H9 (cell line): ENCODE results near the gene CDH4. TPM values are rescaled to one million over a fixed set of nuclear protein-coding genes. Genes with fewer than 3 reads are reported as not detected.

Source experiments
- DNase-seq: peaks from one replicate; pipeline ENCODE4 v3.0.0-alpha.2; 2017
- H2AFZ ChIP-seq: one replicate; pipeline ENCODE4 v1.6.1; 2013; ENCODE audit warnings: mild to moderate bottlenecking, low read length, control low read depth, moderate library complexity
- H2AK5ac ChIP-seq: 2 replicates; pipeline ENCODE4 v1.6.1; 2013; ENCODE audit warnings: low read length, control low read depth, mixed read lengths; ENCODE audit not compliant: insufficient read length
- H2BK120ac ChIP-seq: one replicate; pipeline ENCODE4 v1.6.1; 2013; ENCODE audit warnings: low read depth, mild to moderate bottlenecking, low read length, control low read depth, inconsistent platforms; ENCODE audit not compliant: poor library complexity, severe bottlenecking
- H2BK12ac ChIP-seq: 2 replicates; pipeline ENCODE4 v1.6.1; 2013; ENCODE audit warnings: low read length, control low read depth, mixed read lengths, low read depth; ENCODE audit not compliant: insufficient read length
- H2BK15ac ChIP-seq: 2 replicates; pipeline ENCODE4 v1.6.1; 2013; ENCODE audit warnings: low read depth, low read length, control low read depth
- H2BK20ac ChIP-seq: one replicate; pipeline ENCODE4 v1.6.1; 2013; ENCODE audit warnings: low read depth, mild to moderate bottlenecking, low read length, control low read depth, inconsistent platforms; ENCODE audit not compliant: poor library complexity, severe bottlenecking
- H2BK5ac ChIP-seq: 2 replicates; pipeline ENCODE4 v1.6.1; 2013; ENCODE audit warnings: low read length, control low read depth, mixed read lengths; ENCODE audit not compliant: insufficient read length
- H3K14ac ChIP-seq: 2 replicates; pipeline ENCODE4 v1.6.1; 2013; ENCODE audit warnings: low read length, control low read depth; ENCODE audit not compliant: insufficient read depth
- H3K18ac ChIP-seq: 2 replicates; pipeline ENCODE4 v1.6.1; 2013; ENCODE audit warnings: low read depth, mild to moderate bottlenecking, mixed read lengths, low read length, control low read depth; ENCODE audit not compliant: insufficient read length
- H3K23ac ChIP-seq: 2 replicates; pipeline ENCODE4 v1.6.1; 2013; ENCODE audit warnings: low read length, control low read depth, mixed read lengths, low read depth; ENCODE audit not compliant: insufficient read length
- H3K23me2 ChIP-seq: 2 replicates; pipeline ENCODE4 v1.6.1; 2013; ENCODE audit warnings: low read depth, mild to moderate bottlenecking, mixed read lengths, low read length, control low read depth; ENCODE audit not compliant: insufficient read length, poor library complexity, severe bottlenecking
- H3K27ac ChIP-seq: 2 replicates; pipeline ENCODE4 v1.5.1; 2013; ENCODE audit warnings: low read length, control low read depth, mixed read lengths, low read depth; ENCODE audit not compliant: insufficient read length
- H3K27me3 ChIP-seq: 2 replicates; pipeline ENCODE4 v1.6.1; 2013; ENCODE audit warnings: low read length, control low read depth, inconsistent platforms; ENCODE audit not compliant: insufficient read depth
- H3K4ac ChIP-seq: 2 replicates; pipeline ENCODE4 v1.6.1; 2013; ENCODE audit warnings: low read depth, mild to moderate bottlenecking, control low read depth, inconsistent platforms, low read length, moderate library complexity
- H3K4me1 ChIP-seq: 2 replicates; pipeline ENCODE4 v1.6.1; 2013; ENCODE audit warnings: low read length, control low read depth, inconsistent platforms; ENCODE audit not compliant: insufficient read depth
- H3K4me2 ChIP-seq: 2 replicates; pipeline ENCODE4 v1.6.1; 2013; ENCODE audit warnings: low read length, control low read depth, mixed read lengths; ENCODE audit not compliant: insufficient read length, insufficient read depth
- H3K56ac ChIP-seq: 2 replicates; pipeline ENCODE4 v1.6.1; 2013; ENCODE audit warnings: low read depth, mild to moderate bottlenecking, mixed read lengths, low read length, control low read depth; ENCODE audit not compliant: insufficient read length
- H3K79me1 ChIP-seq: 2 replicates; pipeline ENCODE4 v1.6.1; 2013; ENCODE audit warnings: low read depth, mild to moderate bottlenecking, moderate library complexity, low read length, control low read depth, inconsistent platforms; ENCODE audit not compliant: insufficient read depth, poor library complexity, severe bottlenecking
- H3K79me2 ChIP-seq: 2 replicates; pipeline ENCODE4 v1.6.1; 2013; ENCODE audit warnings: low read length, control low read depth, inconsistent platforms; ENCODE audit not compliant: insufficient read depth
- H3K9ac ChIP-seq: 2 replicates; pipeline ENCODE4 v1.6.1; 2013; ENCODE audit warnings: low read length, control low read depth, mixed read lengths; ENCODE audit not compliant: insufficient read length; ENCODE audit errors: extremely low read depth
- H3K9me3 ChIP-seq: one replicate; pipeline ENCODE4 v1.6.1; 2013; ENCODE audit warnings: low read depth, low read length, inconsistent platforms; ENCODE audit not compliant: control insufficient read depth
- H3T11ph ChIP-seq: one replicate; pipeline ENCODE4 v1.6.1; 2013; ENCODE audit warnings: mild to moderate bottlenecking, low read length, control low read depth, inconsistent platforms
- H4K20me1 ChIP-seq: one replicate; pipeline ENCODE4 v1.6.1; 2013; ENCODE audit not compliant: control insufficient read depth, insufficient read length, insufficient read depth
- H4K5ac ChIP-seq: 2 replicates; pipeline ENCODE4 v1.6.1; 2013; ENCODE audit warnings: low read depth, mild to moderate bottlenecking, mixed read lengths, low read length, control low read depth; ENCODE audit not compliant: insufficient read length
- H4K8ac ChIP-seq: replicated peaks from 2 replicates; pipeline ENCODE4 v1.6.1; 2013; ENCODE audit warnings: low read length, control low read depth, mixed read lengths, low read depth; ENCODE audit not compliant: insufficient read length
- H4K91ac ChIP-seq: 2 replicates; pipeline ENCODE4 v1.6.1; 2013; ENCODE audit warnings: low read depth, mild to moderate bottlenecking, moderate library complexity, mixed read lengths, low read length, control low read depth; ENCODE audit not compliant: insufficient read length
- H3K27ac Mint-ChIP-seq, 3 experiments: 2 replicates in 2 of 3; 3 replicates in 1 of 3; pipeline ENCODE4 v1.8.0; 2020 to 2021; ENCODE audit warnings: mixed read lengths in 3 of 3, mild to moderate bottlenecking in 1 of 3, moderate library complexity in 1 of 3
- H3K27me3 Mint-ChIP-seq: 2 replicates; pipeline ENCODE4 v1.8.0; 2021; ENCODE audit warnings: low read depth, mild to moderate bottlenecking, moderate library complexity, mixed read lengths
- H3K36me3 Mint-ChIP-seq, 3 experiments: 2 replicates in 2 of 3; 3 replicates in 1 of 3; pipeline ENCODE4 v1.8.0; 2020 to 2021; ENCODE audit warnings: low read depth in 3 of 3, mixed read lengths in 3 of 3; ENCODE audit not compliant: insufficient read depth in 1 of 3
- H3K4me1 Mint-ChIP-seq, 2 experiments: 2 replicates each; pipeline ENCODE4 v1.8.0; 2020; ENCODE audit warnings: mixed read lengths in 2 of 2
- H3K4me3 Mint-ChIP-seq, 2 experiments: 2 replicates in 1 of 2; 3 replicates in 1 of 2; pipeline ENCODE4 v1.8.0; 2020 to 2021; ENCODE audit warnings: mild to moderate bottlenecking in 2 of 2, mixed read lengths in 2 of 2, moderate library complexity in 1 of 2
- H3K9me3 Mint-ChIP-seq, 2 experiments: 2 replicates in 1 of 2; 3 replicates in 1 of 2; pipeline ENCODE4 v1.8.0; 2020; ENCODE audit warnings: mild to moderate bottlenecking in 2 of 2, mixed read lengths in 2 of 2, moderate library complexity in 1 of 2
- CTCF ChIP-seq: fragments of 200-600 bp; sonication (generic); conservative IDR thresholded peaks from 3 replicates; pipeline ENCODE4 v1.8.0; 2021; ENCODE audit warnings: antibody characterized with exemption, mild to moderate bottlenecking
- WGBS: extraction: QIAGEN DNeasy Blood & Tissue Kit; methylation state at CpG from one replicate; pipeline ENCODE4 v1.1.7; 2013; ENCODE audit warnings: missing lambda C conversion rate, low lambda C conversion rate, mixed read lengths; ENCODE audit not compliant: insufficient read length; ENCODE audit errors: extremely low coverage; 5-methylcytosine and 5-hydroxymethylcytosine counted together
- total RNA-seq: library from RNA; stranded (reverse); gene quantifications from 2 replicates; pipeline ENCODE4 v1.2.1, GENCODE V29; 2021

Gene CDH4
- total RNA-seq, 1 experiment from 2014 or later = 3.0 TPM

DNA sequence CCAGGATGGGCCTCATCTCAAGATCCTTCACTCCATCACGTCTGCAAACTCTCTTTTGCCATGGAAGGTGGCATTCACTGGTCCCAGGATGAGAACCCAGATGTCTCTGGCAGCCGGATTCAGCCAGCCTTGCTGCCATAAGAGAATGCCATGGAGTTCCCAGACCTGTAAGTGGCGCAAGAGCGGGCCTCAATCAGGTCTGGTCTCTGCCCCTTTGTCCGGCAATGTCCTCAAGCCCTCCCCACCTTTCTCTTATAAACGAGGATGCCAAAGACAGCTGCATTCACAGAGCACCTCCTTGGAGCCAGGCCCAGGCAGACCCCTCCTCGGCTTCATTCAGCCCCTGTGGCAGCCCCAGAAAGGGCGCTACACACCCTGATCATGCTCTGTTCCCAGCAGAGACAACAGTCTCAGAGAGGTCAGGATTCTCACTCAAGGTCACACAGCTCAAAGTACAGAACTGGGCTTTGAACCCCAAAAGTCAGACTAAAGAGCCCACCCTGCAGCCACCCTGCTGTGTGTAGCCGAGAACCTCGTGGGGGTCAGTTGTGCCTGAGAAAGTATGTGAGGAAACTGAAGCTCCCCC, 549.9 kb downstream of the CDH4 start:
- Mint-ChIP-seq H3K27me3 (peaks cover 27% of the 10 kb centered on the region), H3K27ac (no peak overlapping the region; a peak in 1 of 7 replicates), H3K4me1 (peaks cover 6 to 23% of the 10 kb centered on the region in 2 experiments; a peak in 3 of 4 replicates), H3K4me3 (no peak overlapping the region), H3K9me3 (no peaks in the 10 kb centered on the region), H3K36me3 (no peaks in the 10 kb centered on the region)
- DNase-seq = no peak
- H2BK5ac ChIP-seq = no peak overlapping the region
- H3K79me1 ChIP-seq = no peaks in the 10 kb centered on the region
- no peak overlapping the region for H3K9ac ChIP-seq
- no peak overlapping the region for H2BK120ac ChIP-seq
- H3K56ac ChIP-seq = no peak overlapping the region
- no peak for TF ChIP-seq CTCF
- H3K27me3 ChIP-seq = peaks cover 2% of the 10 kb centered on the region
- H3K23me2 ChIP-seq = no peaks in the 10 kb centered on the region
- H3T11ph ChIP-seq = no peak overlapping the region
- H2BK15ac ChIP-seq = no peak overlapping the region
- H2BK12ac ChIP-seq = no peak overlapping the region
- H3K23ac ChIP-seq = no peak overlapping the region
- no peak overlapping the region for H4K5ac ChIP-seq
- no peak overlapping the region for H2BK20ac ChIP-seq
- H3K9me3 ChIP-seq = no peaks in the 10 kb centered on the region
- H4K20me1 ChIP-seq = no peaks in the 10 kb centered on the region
- no peak overlapping the region for H3K18ac ChIP-seq
- no peak overlapping the region for H3K4ac ChIP-seq
- no peaks in the 10 kb centered on the region for H3K79me2 ChIP-seq
- H3K27ac ChIP-seq = no peak overlapping the region
- WGBS = no CpG with 5 or more reads among the region's 10 CpGs
- no peaks in the 10 kb centered on the region; the same call in 1 of the 2 replicates for H3K4me1 ChIP-seq
- no peak overlapping the region for H3K4me2 ChIP-seq
- H3K14ac ChIP-seq = no peak overlapping the region
- H4K8ac ChIP-seq = no peak overlapping the region
- H2AFZ ChIP-seq = no peak overlapping the region
- H2AK5ac ChIP-seq = no peak overlapping the region
- no peak overlapping the region for H4K91ac ChIP-seq
